Smooth muscle cell (in vitro differentiated cells): ENCODE data around the gene INPP5F. TPM values are rescaled to one million over a fixed set of nuclear protein-coding genes. Genes with fewer than 3 reads are reported as not detected.

ENCODE experiments used
- DNase-seq: peaks from one replicate; lab custom pipeline; 2025; ENCODE audit not compliant: unreplicated experiment; lab: John Stamatoyannopoulos, UW
- H2AFZ ChIP-seq: fragments of 200-600 bp; sonication (generic); 2 replicates; pipeline ENCODE4 v1.6.0; 2016; ENCODE audit warnings: antibody characterized with exemption, low read depth, mild to moderate bottlenecking
- H3F3A ChIP-seq: fragments of 200-600 bp; sonication (generic); 2 replicates; pipeline ENCODE4 v1.6.0; 2017; ENCODE audit warnings: antibody characterized with exemption, low read depth
- H3K27ac ChIP-seq: fragments of 200-600 bp; sonication (generic); 2 replicates; pipeline ENCODE4 v1.5.1; 2016; ENCODE audit warnings: low read depth, mild to moderate bottlenecking
- H3K27me3 ChIP-seq: fragments of 200-600 bp; sonication (generic); 2 replicates; pipeline ENCODE4 v1.6.1; 2016; ENCODE audit warnings: low read depth, mild to moderate bottlenecking
- H3K36me3 ChIP-seq: fragments of 200-600 bp; sonication (generic); 2 replicates; pipeline ENCODE4 v1.5.1; 2016; ENCODE audit warnings: low read depth
- H3K4me1 ChIP-seq: fragments of 200-600 bp; sonication (generic); 2 replicates; pipeline ENCODE4 v1.5.1; 2016; ENCODE audit warnings: low read depth
- H3K4me2 ChIP-seq: fragments of 200-600 bp; sonication (generic); 2 replicates; pipeline ENCODE4 v1.6.0; 2016; ENCODE audit warnings: mild to moderate bottlenecking
- H3K4me3 ChIP-seq: fragments of 200-600 bp; sonication (generic); 2 replicates; pipeline ENCODE4 v1.5.1; 2016; ENCODE audit warnings: mild to moderate bottlenecking
- H3K79me2 ChIP-seq: fragments of 200-600 bp; sonication (generic); 2 replicates; pipeline ENCODE4 v1.6.0; 2016; ENCODE audit warnings: low read depth, mild to moderate bottlenecking
- H3K9ac ChIP-seq: fragments of 200-600 bp; sonication (generic); 2 replicates; pipeline ENCODE4 v1.6.0; 2016; ENCODE audit warnings: low read depth
- H3K9me3 ChIP-seq: fragments of 200-600 bp; sonication (generic); replicated peaks from 2 replicates; pipeline ENCODE4 v1.5.1; 2016; ENCODE audit warnings: low read depth
- H4K20me1 ChIP-seq: fragments of 200-600 bp; sonication (generic); 2 replicates; pipeline ENCODE4 v1.6.0; 2016; ENCODE audit warnings: low read depth
- WGBS: methylation state at CpG from one replicate; pipeline ENCODE4 v1.1.7; 2016; ENCODE audit warnings: low lambda C conversion rate; 5-methylcytosine and 5-hydroxymethylcytosine counted together
- polyA plus RNA-seq: library from polyadenylated mRNA; unstranded; fragments of >200 nt; fragmentation: Nextera tagmentation; extraction: Ambion mirVana; gene quantifications from 2 replicates; pipeline ENCODE4 v1.2.1, GENCODE V29; 2016
- total RNA-seq: library from RNA; depleted of rRNA; stranded (reverse); fragments of >200 nt; gene quantifications from 2 replicates; pipeline ENCODE4 v1.2.3, GENCODE V29; 2014
- TF ChIP-seq, protein P1 (sequence below): fragments of 200-600 bp; sonication (generic); IDR thresholded peaks from 2 replicates; pipeline ENCODE4 v1.5.1; 2017; ENCODE audit warnings: borderline replicate concordance, mild to moderate bottlenecking, antibody characterized with exemption; ENCODE audit not compliant: insufficient read depth, poor library complexity, severe bottlenecking

INPP5F gene
- total and polyA plus RNA-seq, 2 experiments from 2014 or later: 15.9 to 106 TPM

- Histone ChIP-seq H3K27me3 (no peaks in the 10 kb centered on the region), H3K79me2 (no peaks in the 10 kb centered on the region), H3F3A (no peaks in the 10 kb centered on the region), H3K4me3 (no peak overlapping the region), H3K9me3 (no peaks in the 10 kb centered on the region), H3K36me3 (no peaks in the 10 kb centered on the region), H3K27ac (no peak overlapping the region), H3K4me1 (peaks cover 7% of the 10 kb centered on the region), H3K4me2 (no peak overlapping the region), H3K9ac (no peak overlapping the region), H2AFZ (no peak overlapping the region), H4K20me1 (peaks cover 8% of the 10 kb centered on the region)
- TF ChIP-seq, protein P1, sequence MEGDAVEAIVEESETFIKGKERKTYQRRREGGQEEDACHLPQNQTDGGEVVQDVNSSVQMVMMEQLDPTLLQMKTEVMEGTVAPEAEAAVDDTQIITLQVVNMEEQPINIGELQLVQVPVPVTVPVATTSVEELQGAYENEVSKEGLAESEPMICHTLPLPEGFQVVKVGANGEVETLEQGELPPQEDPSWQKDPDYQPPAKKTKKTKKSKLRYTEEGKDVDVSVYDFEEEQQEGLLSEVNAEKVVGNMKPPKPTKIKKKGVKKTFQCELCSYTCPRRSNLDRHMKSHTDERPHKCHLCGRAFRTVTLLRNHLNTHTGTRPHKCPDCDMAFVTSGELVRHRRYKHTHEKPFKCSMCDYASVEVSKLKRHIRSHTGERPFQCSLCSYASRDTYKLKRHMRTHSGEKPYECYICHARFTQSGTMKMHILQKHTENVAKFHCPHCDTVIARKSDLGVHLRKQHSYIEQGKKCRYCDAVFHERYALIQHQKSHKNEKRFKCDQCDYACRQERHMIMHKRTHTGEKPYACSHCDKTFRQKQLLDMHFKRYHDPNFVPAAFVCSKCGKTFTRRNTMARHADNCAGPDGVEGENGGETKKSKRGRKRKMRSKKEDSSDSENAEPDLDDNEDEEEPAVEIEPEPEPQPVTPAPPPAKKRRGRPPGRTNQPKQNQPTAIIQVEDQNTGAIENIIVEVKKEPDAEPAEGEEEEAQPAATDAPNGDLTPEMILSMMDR: no peak
- DNase-seq: no peak
- WGBS: 92% methylated on average over 5 of the region's 5 CpGs
Observed at GRCh38 chr10:119780879-119781480, 55.1 kb downstream of the INPP5F start.

GRCh38 chr10:119781498-119781897, 55.6 kb downstream of the INPP5F start:
- H2AFZ ChIP-seq: no peak overlapping the region
- H4K20me1 ChIP-seq: peaks cover 12% of the 10 kb centered on the region
- WGBS: 94% methylated on average over 2 of the region's 2 CpGs
- TF ChIP-seq, protein P1: no peak
- peaks cover 12% of the 10 kb centered on the region for H3K4me1 ChIP-seq
- no peak overlapping the region for H3K4me2 ChIP-seq
- H3K27ac ChIP-seq: no peak overlapping the region
- no peaks in the 10 kb centered on the region for H3K27me3 ChIP-seq
- no peaks in the 10 kb centered on the region for H3K9me3 ChIP-seq
- no peak overlapping the region for H3K4me3 ChIP-seq
- no peak for DNase-seq
- H3K36me3 ChIP-seq: no peaks in the 10 kb centered on the region
- no peak overlapping the region for H3K9ac ChIP-seq
- H3K79me2 ChIP-seq: no peaks in the 10 kb centered on the region
- H3F3A ChIP-seq: no peaks in the 10 kb centered on the region

DNA sequence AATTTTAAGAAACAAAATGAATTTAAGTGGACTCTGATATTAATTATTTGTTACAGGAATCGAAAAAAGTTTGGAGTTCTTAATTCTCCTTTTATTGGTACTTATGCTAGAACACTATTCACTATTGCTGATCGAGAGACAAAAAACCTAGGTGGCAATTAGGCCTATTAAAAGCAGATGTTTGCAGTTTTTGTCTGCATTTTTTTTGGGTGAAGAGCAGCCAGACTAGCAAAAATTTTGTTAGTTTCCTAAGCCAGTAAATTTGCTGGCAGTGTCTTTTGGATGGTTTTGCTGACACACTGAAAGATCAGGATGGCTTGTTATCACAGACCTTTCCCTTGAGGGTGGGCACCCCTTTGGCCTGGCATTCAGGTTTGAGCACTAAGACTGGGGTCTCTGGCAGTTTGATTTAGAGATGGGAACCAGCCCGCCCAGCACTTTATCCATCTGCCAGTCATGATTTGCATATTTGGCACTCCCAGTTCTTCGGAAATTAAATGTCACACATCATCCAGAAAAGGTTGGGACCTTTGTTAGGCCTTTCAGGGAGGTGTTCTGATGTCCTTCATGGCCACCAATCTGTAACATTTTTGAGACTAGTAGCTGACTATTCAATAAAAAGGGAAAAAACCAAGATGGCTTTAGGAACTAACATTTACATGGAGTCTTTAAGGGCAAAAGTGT, 57.3 kb downstream of the INPP5F start:
- no peaks in the 10 kb centered on the region for H3K36me3 ChIP-seq
- no peaks in the 10 kb centered on the region for H3K27me3 ChIP-seq
- H3K4me1 ChIP-seq: peaks cover 15% of the 10 kb centered on the region
- H3K4me2 ChIP-seq: no peak overlapping the region
- H3F3A ChIP-seq: no peaks in the 10 kb centered on the region
- H2AFZ ChIP-seq: no peak overlapping the region
- no peak overlapping the region for H3K4me3 ChIP-seq
- H3K27ac ChIP-seq: no peak overlapping the region
- no peak for DNase-seq
- 91% methylated on average over 4 of the region's 4 CpGs for WGBS
- H3K79me2 ChIP-seq: no peaks in the 10 kb centered on the region
- H3K9ac ChIP-seq: no peak overlapping the region
- TF ChIP-seq, protein P1: no peak
- peaks cover 12% of the 10 kb centered on the region for H4K20me1 ChIP-seq
- H3K9me3 ChIP-seq: no peaks in the 10 kb centered on the region

GRCh38 chr10:119783665-119784027, 57.8 kb downstream of the INPP5F start:
- WGBS: 92% methylated on average over 7 of the region's 7 CpGs

More at GRCh38 chr10:119783665-119784027, 57.8 kb downstream of the INPP5F start:
- Histone ChIP-seq H3K4me3 (no peak overlapping the region), H3K27ac (no peak overlapping the region), H3F3A (no peaks in the 10 kb centered on the region), H3K4me2 (no peak overlapping the region), H4K20me1 (peaks cover 12% of the 10 kb centered on the region), H3K79me2 (no peaks in the 10 kb centered on the region), H3K9me3 (no peaks in the 10 kb centered on the region), H2AFZ (no peak overlapping the region), H3K9ac (no peak overlapping the region), H3K27me3 (no peaks in the 10 kb centered on the region), H3K4me1 (peaks cover 15% of the 10 kb centered on the region), H3K36me3 (no peaks in the 10 kb centered on the region)
- no peak for DNase-seq
- TF ChIP-seq, protein P1: no peak
